Activated naive CD8-positive, alpha-beta T cell treated with anti-CD3 and anti-CD28 coated beads for 36 hours (primary cell): ENCODE results near the gene ELFN2. TPM values are rescaled to one million over a fixed set of nuclear protein-coding genes. Genes with fewer than 3 reads are reported as not detected.

ENCODE experiments used
- DNase-seq: peaks from one replicate; pipeline ENCODE4 v3.0.0; 2021
- H3K27ac Mint-ChIP-seq: one replicate; pipeline ENCODE4 v1.8.0; 2022; ENCODE audit warnings: mild to moderate bottlenecking, moderate library complexity, mixed read lengths
- H3K27me3 Mint-ChIP-seq: one replicate; pipeline ENCODE4 v1.8.0; 2022; ENCODE audit warnings: mild to moderate bottlenecking, mixed read lengths
- H3K36me3 Mint-ChIP-seq: one replicate; pipeline ENCODE4 v1.8.0; 2021; ENCODE audit warnings: mild to moderate bottlenecking, mixed read lengths
- H3K4me1 Mint-ChIP-seq: one replicate; pipeline ENCODE4 v1.8.0; 2021; ENCODE audit warnings: mixed read lengths
- H3K4me3 Mint-ChIP-seq: one replicate; pipeline ENCODE4 v1.8.0; 2022; ENCODE audit warnings: mild to moderate bottlenecking, moderate library complexity, mixed read lengths
- H3K9me3 Mint-ChIP-seq: one replicate; pipeline ENCODE4 v1.8.0; 2022; ENCODE audit warnings: mixed read lengths
- total RNA-seq, 2 experiments: library from RNA; stranded (reverse); gene quantifications; one replicate each; pipeline ENCODE4 v1.2.3, GENCODE V29; 2021

ELFN2 gene
- total RNA-seq, 2 experiments from 2014 or later = 0.06 to 0.20 TPM

GRCh38 chr22:37377927-37378326, 49.4 kb downstream of the ELFN2 start:
- Mint-ChIP-seq H3K27me3 (peaks cover 27% of the 10 kb centered on the region), H3K4me3 (no peak overlapping the region), H3K4me1 (no peaks in the 10 kb centered on the region), H3K27ac (no peak overlapping the region), H3K36me3 (no peaks in the 10 kb centered on the region), H3K9me3 (no peaks in the 10 kb centered on the region)
- DNase-seq = no peak

DNA sequence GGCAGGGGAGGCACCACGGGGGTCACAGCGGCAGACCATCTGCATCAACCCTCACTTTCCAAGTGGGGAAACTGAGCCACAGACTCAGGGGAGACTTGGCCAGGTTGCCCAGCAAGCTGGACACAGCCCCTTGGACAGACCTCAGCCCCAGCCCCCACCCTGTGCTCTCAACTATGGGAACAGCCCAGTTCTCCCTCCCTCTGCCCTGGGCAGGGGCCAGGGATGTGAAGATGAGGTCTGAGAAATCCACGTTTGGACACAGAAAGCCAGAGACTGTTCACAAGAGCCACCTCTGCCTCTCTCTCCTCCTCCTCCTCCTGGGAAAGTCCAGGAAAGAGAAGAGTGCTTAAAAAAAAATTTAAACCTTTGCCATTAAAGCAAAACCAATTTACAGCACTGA, 50.1 kb downstream of the ELFN2 start:
- H3K27ac Mint-ChIP-seq = no peak overlapping the region
- no peaks in the 10 kb centered on the region for H3K36me3 Mint-ChIP-seq
- peaks cover 27% of the 10 kb centered on the region for H3K27me3 Mint-ChIP-seq
- H3K4me1 Mint-ChIP-seq = no peaks in the 10 kb centered on the region
- no peak for DNase-seq
- H3K4me3 Mint-ChIP-seq = no peak overlapping the region
- H3K9me3 Mint-ChIP-seq = no peaks in the 10 kb centered on the region

DNA sequence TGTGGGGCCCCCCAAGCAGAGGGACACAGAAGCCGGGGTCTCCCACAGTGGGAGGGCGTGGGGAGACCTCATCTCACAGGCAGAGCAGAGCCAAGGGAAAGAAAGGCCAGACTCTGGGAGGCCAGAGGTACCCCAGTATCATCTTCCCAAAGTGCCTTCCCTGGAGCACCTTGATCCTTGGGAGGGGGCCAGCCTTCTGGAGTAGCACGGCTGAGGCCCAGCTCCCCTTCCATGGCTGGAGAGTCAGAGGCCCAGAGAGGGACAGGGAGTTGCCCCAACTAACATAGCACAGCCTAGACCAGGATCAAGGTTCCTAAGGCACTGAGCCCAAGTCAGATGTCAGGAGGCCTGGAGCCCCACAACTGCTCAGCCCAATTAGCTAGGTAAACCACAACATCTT, 50.6 kb downstream of the ELFN2 start:
- Mint-ChIP-seq H3K27ac (no peak overlapping the region), H3K4me1 (no peaks in the 10 kb centered on the region), H3K27me3 (peaks cover 27% of the 10 kb centered on the region), H3K36me3 (no peaks in the 10 kb centered on the region), H3K4me3 (no peak overlapping the region), H3K9me3 (no peaks in the 10 kb centered on the region)
- DNase-seq = no peak

DNA sequence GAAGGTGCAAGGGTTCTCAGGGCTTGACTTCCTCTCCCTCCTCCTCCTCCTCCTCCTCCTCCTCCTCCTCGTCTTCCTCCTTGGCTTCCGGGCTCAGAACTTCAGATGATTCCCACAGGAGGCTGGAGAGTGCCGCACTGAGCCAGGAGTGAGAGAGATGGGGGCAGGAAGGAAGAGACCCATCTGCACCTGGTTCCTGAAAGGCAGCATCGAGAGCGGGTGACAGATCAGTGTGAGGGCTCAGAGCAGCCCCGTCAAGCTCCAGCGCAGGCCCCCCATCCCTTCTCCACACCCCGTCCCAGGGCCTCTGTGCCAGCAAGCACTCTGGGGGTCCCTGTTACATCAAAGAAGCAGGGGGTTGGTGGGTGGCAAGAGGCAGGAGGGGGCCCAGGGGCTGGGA, 51.5 kb downstream of the ELFN2 start:
- H3K36me3 Mint-ChIP-seq = no peaks in the 10 kb centered on the region
- no peak overlapping the region for H3K4me3 Mint-ChIP-seq

DNA sequence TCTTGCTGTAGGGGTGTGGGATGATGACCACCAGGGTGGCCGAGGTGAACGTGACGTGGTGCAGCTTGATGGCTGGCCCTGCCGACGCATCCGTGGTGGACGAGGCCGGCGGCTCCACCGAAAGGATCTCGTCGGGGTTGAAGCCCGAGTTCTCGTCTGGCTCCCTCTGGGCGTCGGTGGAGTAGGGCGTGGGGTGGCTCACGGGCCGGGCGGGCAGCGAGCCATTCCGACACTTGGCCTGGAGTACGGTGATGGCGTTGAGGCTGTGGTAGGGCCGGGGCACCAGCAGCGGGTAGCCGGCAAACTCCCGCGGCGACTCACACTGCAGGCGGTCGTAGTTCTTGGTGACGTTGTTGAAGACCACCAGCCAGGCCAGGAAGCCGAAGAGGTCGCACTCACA, 52.7 kb downstream of the ELFN2 start:
- no peak overlapping the region for H3K4me3 Mint-ChIP-seq
- H3K27ac Mint-ChIP-seq = no peak overlapping the region
- DNase-seq = no peak
- H3K27me3 Mint-ChIP-seq = peaks cover 24% of the 10 kb centered on the region
- H3K9me3 Mint-ChIP-seq = no peaks in the 10 kb centered on the region
- no peaks in the 10 kb centered on the region for H3K36me3 Mint-ChIP-seq
- no peaks in the 10 kb centered on the region for H3K4me1 Mint-ChIP-seq

More for the DNA sequence above, 51.5 kb downstream of the ELFN2 start:
- DNase-seq = no peak
- no peaks in the 10 kb centered on the region for H3K4me1 Mint-ChIP-seq
- H3K27me3 Mint-ChIP-seq = peaks cover 24% of the 10 kb centered on the region
- H3K27ac Mint-ChIP-seq = no peak overlapping the region
- no peaks in the 10 kb centered on the region for H3K9me3 Mint-ChIP-seq

GRCh38 chr22:37373451-37373850, 53.8 kb downstream of the ELFN2 start:
- H3K4me3 Mint-ChIP-seq = no peak overlapping the region

GRCh38 chr22:37371911-37372310, 55.4 kb downstream of the ELFN2 start:
- Mint-ChIP-seq H3K4me1 (no peaks in the 10 kb centered on the region), H3K27me3 (peaks cover 9% of the 10 kb centered on the region), H3K4me3 (no peak overlapping the region), H3K36me3 (no peaks in the 10 kb centered on the region), H3K9me3 (no peaks in the 10 kb centered on the region), H3K27ac (no peak overlapping the region)
- DNase-seq = no peak

More at GRCh38 chr22:37373451-37373850, 53.8 kb downstream of the ELFN2 start:
- H3K27ac Mint-ChIP-seq = no peak overlapping the region
- H3K27me3 Mint-ChIP-seq = peaks cover 20% of the 10 kb centered on the region
- no peaks in the 10 kb centered on the region for H3K9me3 Mint-ChIP-seq
- H3K36me3 Mint-ChIP-seq = no peaks in the 10 kb centered on the region
- DNase-seq = no peak
- no peaks in the 10 kb centered on the region for H3K4me1 Mint-ChIP-seq

- H3K4me1 Mint-ChIP-seq = no peaks in the 10 kb centered on the region
- no peak overlapping the region for H3K4me3 Mint-ChIP-seq
- H3K9me3 Mint-ChIP-seq = no peaks in the 10 kb centered on the region
- H3K27ac Mint-ChIP-seq = no peak overlapping the region
- H3K36me3 Mint-ChIP-seq = no peaks in the 10 kb centered on the region
- H3K27me3 Mint-ChIP-seq = peaks cover 8% of the 10 kb centered on the region
- no peak for DNase-seq
These were observed 55.8 kb downstream of the ELFN2 start for GRCh38 chr22:37371491-37371890.

DNA sequence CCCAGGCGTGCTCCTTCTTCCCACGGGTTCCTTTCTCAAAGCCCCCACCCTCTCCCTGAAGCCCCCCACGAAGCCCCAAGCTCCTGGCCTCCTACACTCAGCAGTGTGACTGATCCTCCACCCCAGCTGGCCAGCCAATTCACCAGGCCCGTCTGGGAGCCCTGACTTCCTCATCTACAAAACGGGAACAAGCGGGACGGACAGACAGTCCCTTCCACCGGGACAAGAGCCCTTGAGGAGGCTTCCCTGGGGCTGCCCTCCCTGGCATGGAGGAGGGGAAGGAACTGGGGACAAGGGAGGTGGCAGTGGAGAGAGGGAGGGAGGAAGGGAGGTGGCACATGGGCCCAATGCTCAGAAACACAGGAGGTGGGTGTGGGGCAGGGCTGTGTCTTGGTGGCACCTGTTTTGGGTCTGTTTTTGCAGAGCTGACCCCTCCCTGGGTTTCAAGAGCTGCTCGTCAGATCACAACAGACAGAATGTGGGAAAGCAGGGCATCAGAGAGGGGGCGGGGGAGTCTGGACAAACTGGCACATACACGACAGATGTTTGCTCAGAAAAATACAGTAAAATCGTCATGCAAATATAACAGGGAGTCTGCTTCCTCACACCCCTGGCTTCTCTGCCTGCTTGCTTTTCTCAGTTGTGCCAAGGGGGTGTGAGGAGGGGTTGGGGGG, 56.8 kb downstream of the ELFN2 start:
- no peaks in the 10 kb centered on the region for H3K4me1 Mint-ChIP-seq
- DNase-seq = no peak
- no peaks in the 10 kb centered on the region for H3K36me3 Mint-ChIP-seq
- no peaks in the 10 kb centered on the region for H3K27me3 Mint-ChIP-seq
- H3K27ac Mint-ChIP-seq = no peak overlapping the region
- H3K4me3 Mint-ChIP-seq = no peak overlapping the region
- no peaks in the 10 kb centered on the region for H3K9me3 Mint-ChIP-seq

GRCh38 chr22:37369483-37369882, 57.8 kb downstream of the ELFN2 start:
- Mint-ChIP-seq H3K9me3 (no peaks in the 10 kb centered on the region), H3K27me3 (no peaks in the 10 kb centered on the region), H3K27ac (no peak overlapping the region)

DNA sequence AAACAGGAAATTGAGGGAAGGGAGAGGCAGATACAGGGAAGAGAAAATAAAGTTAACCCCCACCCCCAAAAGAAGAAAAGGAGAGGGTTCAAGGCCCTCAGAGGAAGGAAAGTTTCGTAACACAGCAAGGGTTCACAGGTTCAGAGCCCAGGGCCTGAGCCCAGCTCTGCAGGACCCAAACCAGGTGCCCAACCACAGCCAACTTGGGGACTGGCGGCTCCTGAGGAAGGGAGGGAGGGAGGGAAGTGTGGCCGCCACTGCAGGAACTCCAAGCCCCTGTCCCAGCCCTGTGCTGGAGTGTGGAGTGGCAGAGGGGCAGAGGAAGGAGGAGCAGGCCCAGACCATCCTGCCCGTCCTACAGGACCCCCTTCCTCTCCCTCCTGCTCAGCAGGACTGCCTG, 59.2 kb downstream of the ELFN2 start:
- Mint-ChIP-seq H3K36me3 (no peaks in the 10 kb centered on the region), H3K27ac (no peak overlapping the region), H3K4me3 (no peak overlapping the region), H3K27me3 (no peaks in the 10 kb centered on the region), H3K9me3 (no peaks in the 10 kb centered on the region), H3K4me1 (no peaks in the 10 kb centered on the region)
- DNase-seq = no peak

More at GRCh38 chr22:37369483-37369882, 57.8 kb downstream of the ELFN2 start:
- Mint-ChIP-seq H3K4me1 (no peaks in the 10 kb centered on the region), H3K4me3 (no peak overlapping the region), H3K36me3 (no peaks in the 10 kb centered on the region)
- no peak for DNase-seq

GRCh38 chr22:37366601-37367000, 60.7 kb downstream of the ELFN2 start:
- no peaks in the 10 kb centered on the region for H3K9me3 Mint-ChIP-seq
- DNase-seq = no peak
- no peaks in the 10 kb centered on the region for H3K4me1 Mint-ChIP-seq
- no peaks in the 10 kb centered on the region for H3K36me3 Mint-ChIP-seq
- H3K27ac Mint-ChIP-seq = no peak overlapping the region
- no peaks in the 10 kb centered on the region for H3K27me3 Mint-ChIP-seq
- H3K4me3 Mint-ChIP-seq = no peak overlapping the region

DNA sequence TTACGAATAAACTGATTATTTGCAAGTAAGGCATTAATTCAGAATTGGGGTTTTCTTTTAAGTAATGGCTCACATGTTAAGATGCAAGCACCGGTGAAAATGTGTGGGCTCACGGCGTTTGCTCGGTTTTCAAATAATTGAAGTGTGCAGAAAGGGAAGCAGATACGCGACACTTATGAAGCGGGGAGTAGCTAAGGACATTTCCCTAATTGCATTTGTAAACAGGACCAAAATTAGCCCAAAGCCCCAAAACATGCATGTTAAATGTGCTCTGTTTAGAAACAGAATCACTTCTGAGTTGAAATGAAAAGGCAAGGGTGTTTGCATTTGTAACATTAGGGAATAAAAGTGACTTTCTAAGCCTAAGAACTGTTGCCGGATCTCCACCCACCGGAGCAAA, 61.3 kb downstream of the ELFN2 start:
- Mint-ChIP-seq H3K4me1 (peaks cover 3% of the 10 kb centered on the region), H3K27me3 (no peaks in the 10 kb centered on the region), H3K9me3 (no peaks in the 10 kb centered on the region), H3K36me3 (no peaks in the 10 kb centered on the region), H3K4me3 (no peak overlapping the region), H3K27ac (no peak overlapping the region)
- no peak for DNase-seq

GRCh38 chr22:37363261-37363992, 63.9 kb downstream of the ELFN2 start:
- Mint-ChIP-seq H3K4me1 (peaks cover 3% of the 10 kb centered on the region), H3K36me3 (no peaks in the 10 kb centered on the region), H3K4me3 (no peak overlapping the region), H3K27ac (no peak overlapping the region), H3K27me3 (no peaks in the 10 kb centered on the region), H3K9me3 (no peaks in the 10 kb centered on the region)
- no peak for DNase-seq

DNA sequence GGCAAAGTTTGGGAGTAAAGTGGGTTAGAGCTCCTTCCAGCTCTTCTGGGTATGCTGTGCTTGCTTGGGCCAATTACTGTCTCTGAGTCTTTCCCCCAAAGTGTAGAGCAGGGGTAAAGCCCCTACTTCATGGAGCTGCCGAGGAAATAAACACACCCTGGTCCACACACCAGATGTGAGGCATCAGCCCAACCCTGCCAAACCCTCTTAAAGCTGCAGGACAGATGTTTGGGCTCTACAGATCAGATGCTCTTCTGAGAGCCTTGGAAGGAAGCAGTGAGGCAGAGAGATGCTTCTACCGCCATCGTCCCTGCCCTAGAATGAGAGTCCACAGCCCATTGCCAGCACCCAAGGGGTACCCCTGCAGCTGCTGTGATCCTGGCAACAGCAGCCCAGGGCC, 64.7 kb downstream of the ELFN2 start:
- H3K36me3 Mint-ChIP-seq = no peaks in the 10 kb centered on the region
- H3K9me3 Mint-ChIP-seq = no peaks in the 10 kb centered on the region
- DNase-seq = no peak
- H3K27me3 Mint-ChIP-seq = no peaks in the 10 kb centered on the region
- peaks cover 3% of the 10 kb centered on the region for H3K4me1 Mint-ChIP-seq
- H3K4me3 Mint-ChIP-seq = no peak overlapping the region
- H3K27ac Mint-ChIP-seq = no peak overlapping the region

DNA sequence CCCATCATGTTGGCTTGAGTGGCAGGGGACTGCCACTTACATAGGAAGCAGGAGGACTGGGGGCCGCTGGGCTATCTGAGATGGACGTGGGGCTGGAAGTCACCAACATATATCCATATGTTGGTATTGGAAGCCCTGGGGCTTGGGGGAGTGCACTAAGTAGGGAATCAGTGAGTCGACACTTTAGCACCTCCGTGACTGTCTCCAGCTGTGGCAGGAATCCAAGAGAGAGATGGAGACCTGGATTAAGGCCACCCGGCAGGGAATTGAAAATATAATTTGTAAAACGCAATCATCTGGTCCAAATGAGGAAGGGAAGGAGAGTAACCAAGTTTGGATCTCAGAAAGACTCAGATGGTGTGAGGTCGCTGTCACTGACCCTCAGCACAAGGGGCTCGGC, 68.4 kb downstream of the ELFN2 start:
- no peak overlapping the region for H3K4me3 Mint-ChIP-seq
- H3K4me1 Mint-ChIP-seq = peaks cover 3% of the 10 kb centered on the region
- no peaks in the 10 kb centered on the region for H3K36me3 Mint-ChIP-seq
- H3K9me3 Mint-ChIP-seq = no peaks in the 10 kb centered on the region
- no peak overlapping the region for H3K27ac Mint-ChIP-seq
- no peaks in the 10 kb centered on the region for H3K27me3 Mint-ChIP-seq
- DNase-seq = no peak
